Measurements from ENCODE around the gene WDR73. TPM values are rescaled to one million over a fixed set of nuclear protein-coding genes. Genes with fewer than 3 reads are reported as not detected.

Gene WDR73
- total and polyA plus RNA-seq, 2 of the 4 experiments (the other 2 are of a cell fraction) = 21.5 to 25.5 TPM

DNA sequence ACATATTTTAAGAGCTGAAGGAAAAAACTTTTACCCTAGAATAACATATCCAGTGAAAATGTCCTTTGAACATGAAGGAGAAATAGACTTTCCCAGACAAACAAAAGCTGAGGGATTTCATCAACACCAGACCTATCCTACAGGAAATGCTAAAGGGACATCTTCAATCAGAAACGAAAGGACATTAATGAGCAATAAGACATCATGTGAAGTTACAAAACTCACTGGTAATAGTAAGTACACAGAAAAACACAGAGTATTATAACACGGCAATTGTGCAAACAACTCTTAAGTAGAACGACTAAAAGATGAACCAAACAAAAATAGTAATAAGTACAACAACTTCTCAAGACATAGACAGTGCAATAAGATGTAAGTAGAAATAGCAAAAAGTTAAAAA, 56.8 kb downstream of the WDR73 start:
- H2BK120ac ChIP-seq (ENCODE audit: low read depth, low read length) = no peak overlapping the region
- no CpG with 5 or more reads among the region's 3 CpGs for WGBS, 2 experiments (ENCODE audit: extremely low coverage in 2 of 2, insufficient read length in 1 of 2)
- no peak overlapping the region for H4K5ac ChIP-seq (ENCODE audit: low read depth, low read length)
- H3K27me3 ChIP-seq (ENCODE audit: control insufficient read depth, insufficient read depth, low read length) = peaks cover 9% of the 10 kb centered on the region
- in situ Hi-C loops (cut with MboI; ENCODE audit: low sequenced_read_pairs) (no loop called here), dilution Hi-C loops (cut with HindIII; ENCODE audit: low sequenced_read_pairs, unreplicated experiment) (no loop called here), intact Hi-C loops (cut with micrococcal nuclease) (no loop called here)
- H3K9me3 ChIP-seq (ENCODE audit: control insufficient read depth, insufficient read depth, low read length) = peaks cover 3% of the 10 kb centered on the region; the same call in 1 of the 2 replicates
- H3K9me1 ChIP-seq (ENCODE audit: insufficient read depth, low read length) = peaks cover 3% of the 10 kb centered on the region; the same call in 1 of the 2 replicates
- no peak overlapping the region for H3K23ac ChIP-seq (ENCODE audit: low read depth, low read length)
- no peak overlapping the region for H2BK5ac ChIP-seq (ENCODE audit: low read depth, low read length, poor library complexity, severe bottlenecking)
- TF ChIP-seq CEBPB (IDR thresholded peaks at IDR 0.05; ENCODE audit: low read depth, low read length) (no peak), CHD1 (IDR thresholded peaks at IDR 0.05; ENCODE audit: low read depth, low read length) (no peak), BHLHE40 (IDR thresholded peaks at IDR 0.05; ENCODE audit: low read depth, low read length) (no peak), MAFK (IDR thresholded peaks at IDR 0.05; ENCODE audit: low read depth, low read length) (no peak), POLR2A (IDR thresholded peaks at IDR 0.05; ENCODE audit: low read depth, low read length) (no peak), SMC3 (IDR thresholded peaks at IDR 0.05; ENCODE audit: low read depth, low read length) (no peak), MXI1 (IDR thresholded peaks at IDR 0.05; ENCODE audit: borderline replicate concordance, low read depth, low read length) (no peak), RFX5 (IDR thresholded peaks at IDR 0.05; ENCODE audit: low read depth, low read length) (no peak), RAD21 (IDR thresholded peaks at IDR 0.05; ENCODE audit: low read length) (no peak), FOS (IDR thresholded peaks at IDR 0.05; ENCODE audit: low read depth, low read length) (no peak)
- TF ChIP-seq, protein P1, sequence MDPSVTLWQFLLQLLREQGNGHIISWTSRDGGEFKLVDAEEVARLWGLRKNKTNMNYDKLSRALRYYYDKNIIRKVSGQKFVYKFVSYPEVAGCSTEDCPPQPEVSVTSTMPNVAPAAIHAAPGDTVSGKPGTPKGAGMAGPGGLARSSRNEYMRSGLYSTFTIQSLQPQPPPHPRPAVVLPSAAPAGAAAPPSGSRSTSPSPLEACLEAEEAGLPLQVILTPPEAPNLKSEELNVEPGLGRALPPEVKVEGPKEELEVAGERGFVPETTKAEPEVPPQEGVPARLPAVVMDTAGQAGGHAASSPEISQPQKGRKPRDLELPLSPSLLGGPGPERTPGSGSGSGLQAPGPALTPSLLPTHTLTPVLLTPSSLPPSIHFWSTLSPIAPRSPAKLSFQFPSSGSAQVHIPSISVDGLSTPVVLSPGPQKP (IDR thresholded peaks at IDR 0.05; ENCODE audit: borderline replicate concordance, low read depth, low read length) = no peak
- TF ChIP-seq, protein P2, sequence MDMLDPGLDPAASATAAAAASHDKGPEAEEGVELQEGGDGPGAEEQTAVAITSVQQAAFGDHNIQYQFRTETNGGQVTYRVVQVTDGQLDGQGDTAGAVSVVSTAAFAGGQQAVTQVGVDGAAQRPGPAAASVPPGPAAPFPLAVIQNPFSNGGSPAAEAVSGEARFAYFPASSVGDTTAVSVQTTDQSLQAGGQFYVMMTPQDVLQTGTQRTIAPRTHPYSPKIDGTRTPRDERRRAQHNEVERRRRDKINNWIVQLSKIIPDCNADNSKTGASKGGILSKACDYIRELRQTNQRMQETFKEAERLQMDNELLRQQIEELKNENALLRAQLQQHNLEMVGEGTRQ (IDR thresholded peaks at IDR 0.05; ENCODE audit: low read depth, low read length) = no peak
- no peak overlapping the region for H2AK9ac ChIP-seq (replicated peaks; ENCODE audit: low read depth, low read length, poor library complexity)
- no peak overlapping the region for H2AFZ ChIP-seq (replicated peaks; ENCODE audit: low read length, poor library complexity)
- no peaks in the 10 kb centered on the region for H3K36me3 ChIP-seq (ENCODE audit: control insufficient read depth, insufficient read depth, low read length)
- H4K91ac ChIP-seq (ENCODE audit: insufficient read depth, low read depth, low read length) = no peak overlapping the region
- H3K9ac ChIP-seq (ENCODE audit: low read depth, low read length) = no peak overlapping the region
- H3K14ac ChIP-seq (replicated peaks; ENCODE audit: low read depth, low read length) = no peak overlapping the region
- H3K18ac ChIP-seq (ENCODE audit: low read depth, low read length) = no peak overlapping the region
- H4K20me1 ChIP-seq (ENCODE audit: insufficient read depth, low read length) = no peaks in the 10 kb centered on the region; the same call in 1 of the 2 replicates
- no peak for ATAC-seq (ENCODE audit: low read depth)
- no TSS peak for BruUV-seq (replicated peaks)
- DNase-seq = no peak
- no peak overlapping the region for H3K4me2 ChIP-seq (ENCODE audit: low read depth, low read length)
- ChIA-PET POLR2A (ENCODE audit: unreplicated experiment) (no interaction called here), CTCF (interaction anchor here (1.2 to 1.3 kb wide), 2 partner anchors 10 to 281 kb away, joined by 4 to 5 read pairs; no protein-coding TSS in a partner anchor)
- H2BK15ac ChIP-seq (ENCODE audit: low read depth, low read length) = no peak overlapping the region
- peaks cover 1% of the 10 kb centered on the region; the same call in 1 of the 2 replicates for H3K4me1 ChIP-seq (ENCODE audit: control insufficient read depth, insufficient read depth, low read length)
- no peak overlapping the region for H3K27ac ChIP-seq (ENCODE audit: insufficient read depth, low read length)
- H3K4me3 ChIP-seq (ENCODE audit: insufficient read depth, low read depth, low read length) = no peak overlapping the region
- no peak overlapping the region for H3K56ac ChIP-seq (ENCODE audit: extremely low read depth, insufficient read depth, low read length)
- H3K4ac ChIP-seq (ENCODE audit: low read depth, low read length) = no peak overlapping the region
- H2BK20ac ChIP-seq (ENCODE audit: low read depth, low read length) = no peak overlapping the region
- no peak overlapping the region for H4K8ac ChIP-seq (ENCODE audit: low read depth in 2 of 2, low read length in 2 of 2)
- H2AK5ac ChIP-seq (ENCODE audit: low read depth, low read length) = no peak overlapping the region
- peaks cover 6 to 14% of the 10 kb centered on the region in 2 experiments; a peak in 3 of 4 replicates for H3K79me1 ChIP-seq (ENCODE audit: low read depth in 1 of 2, low read length in 2 of 2)
